ENCODE data around the gene DYNLL2.

DNA sequence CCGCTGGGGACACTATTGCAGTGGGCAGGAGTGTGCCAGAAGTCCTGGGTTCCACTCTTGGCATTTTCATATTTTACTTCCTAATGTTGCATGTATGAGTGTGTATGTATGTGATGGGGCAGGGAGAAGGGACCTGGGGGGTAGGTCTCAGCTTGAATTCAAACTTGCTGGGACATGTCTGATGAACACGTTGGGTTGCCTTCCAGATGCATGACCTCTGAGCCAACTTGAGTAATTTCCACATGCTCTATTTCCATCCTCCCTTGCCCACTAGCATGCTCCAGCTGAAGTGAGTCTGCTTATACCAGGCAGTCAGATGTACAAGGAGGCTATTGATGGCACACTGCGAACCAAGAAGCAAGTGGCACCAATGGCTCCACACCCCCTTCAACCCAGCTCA is 43.2 kb upstream of the DYNLL2 start:
- TF ChIP-seq, protein P1, sequence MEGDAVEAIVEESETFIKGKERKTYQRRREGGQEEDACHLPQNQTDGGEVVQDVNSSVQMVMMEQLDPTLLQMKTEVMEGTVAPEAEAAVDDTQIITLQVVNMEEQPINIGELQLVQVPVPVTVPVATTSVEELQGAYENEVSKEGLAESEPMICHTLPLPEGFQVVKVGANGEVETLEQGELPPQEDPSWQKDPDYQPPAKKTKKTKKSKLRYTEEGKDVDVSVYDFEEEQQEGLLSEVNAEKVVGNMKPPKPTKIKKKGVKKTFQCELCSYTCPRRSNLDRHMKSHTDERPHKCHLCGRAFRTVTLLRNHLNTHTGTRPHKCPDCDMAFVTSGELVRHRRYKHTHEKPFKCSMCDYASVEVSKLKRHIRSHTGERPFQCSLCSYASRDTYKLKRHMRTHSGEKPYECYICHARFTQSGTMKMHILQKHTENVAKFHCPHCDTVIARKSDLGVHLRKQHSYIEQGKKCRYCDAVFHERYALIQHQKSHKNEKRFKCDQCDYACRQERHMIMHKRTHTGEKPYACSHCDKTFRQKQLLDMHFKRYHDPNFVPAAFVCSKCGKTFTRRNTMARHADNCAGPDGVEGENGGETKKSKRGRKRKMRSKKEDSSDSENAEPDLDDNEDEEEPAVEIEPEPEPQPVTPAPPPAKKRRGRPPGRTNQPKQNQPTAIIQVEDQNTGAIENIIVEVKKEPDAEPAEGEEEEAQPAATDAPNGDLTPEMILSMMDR (IDR thresholded peaks at IDR 0.05), result no peak
- no peak for TF ChIP-seq EZH2 (IDR thresholded peaks at IDR 0.05)
